ENCODE measurements around the gene PTAFR. TPM values are rescaled to one million over a fixed set of nuclear protein-coding genes. Genes with fewer than 3 reads are reported as not detected.

PTAFR gene, protein sequence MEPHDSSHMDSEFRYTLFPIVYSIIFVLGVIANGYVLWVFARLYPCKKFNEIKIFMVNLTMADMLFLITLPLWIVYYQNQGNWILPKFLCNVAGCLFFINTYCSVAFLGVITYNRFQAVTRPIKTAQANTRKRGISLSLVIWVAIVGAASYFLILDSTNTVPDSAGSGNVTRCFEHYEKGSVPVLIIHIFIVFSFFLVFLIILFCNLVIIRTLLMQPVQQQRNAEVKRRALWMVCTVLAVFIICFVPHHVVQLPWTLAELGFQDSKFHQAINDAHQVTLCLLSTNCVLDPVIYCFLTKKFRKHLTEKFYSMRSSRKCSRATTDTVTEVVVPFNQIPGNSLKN
- total RNA-seq (2014; rRNA removed; shearing (Covaris generic)), result 0.07 and 0.47 TPM in 2 replicates

DNA sequence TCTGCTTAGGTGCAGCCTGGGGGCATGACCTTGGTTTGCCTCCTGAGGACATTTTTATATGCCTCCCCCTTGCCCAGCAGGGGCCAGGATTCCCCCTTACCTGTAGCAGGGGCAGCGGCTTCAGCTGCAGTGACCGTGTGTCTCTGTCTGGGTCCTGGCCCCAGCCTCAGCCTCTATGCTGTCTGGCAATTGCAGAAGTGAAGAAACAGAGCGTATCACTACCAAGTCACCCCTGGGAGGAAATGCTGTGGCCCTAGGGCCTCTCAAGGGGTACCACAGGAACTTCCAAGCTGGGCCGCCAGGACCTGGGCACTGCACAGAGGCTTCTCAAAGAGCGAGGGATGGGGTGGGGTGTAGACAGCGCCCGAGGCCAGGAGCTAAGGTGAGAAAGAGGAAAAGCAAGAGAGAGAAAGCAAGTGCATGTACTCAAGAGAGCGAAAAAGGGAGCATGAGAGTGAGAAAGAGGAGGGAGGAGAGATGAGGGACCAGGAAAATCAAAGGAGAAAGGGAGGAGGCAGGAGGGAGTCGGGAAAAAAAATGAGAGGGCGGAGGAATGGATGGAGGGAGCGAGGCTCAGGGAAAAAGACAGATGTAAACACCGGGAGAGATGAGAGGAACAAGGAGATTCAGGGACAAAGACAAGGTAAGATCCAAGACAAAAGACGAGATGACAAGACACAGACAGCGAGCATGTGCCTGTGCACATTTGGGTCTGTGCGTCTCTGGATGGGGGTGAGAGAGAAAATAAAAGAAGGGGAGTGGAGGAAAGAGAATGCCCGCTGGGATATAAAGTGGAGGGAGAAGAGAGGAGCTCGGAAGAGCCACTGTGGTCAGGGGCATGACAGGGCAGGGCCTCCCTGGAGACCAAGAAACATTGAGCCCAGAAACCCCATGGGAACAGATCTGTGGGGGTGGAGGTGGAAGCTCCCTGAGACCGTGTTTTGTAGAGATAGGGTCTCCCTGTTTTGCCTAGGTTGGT is at the start of gene PTAFR:
TSS of gene PTAFR (minus strand) at position 199 of the 979 bp plus-strand sequence. CDS start 25,669 bp downstream, outside the sequence.
- DNase-seq (ENCODE audit: low read depth), result no peak

DNA sequence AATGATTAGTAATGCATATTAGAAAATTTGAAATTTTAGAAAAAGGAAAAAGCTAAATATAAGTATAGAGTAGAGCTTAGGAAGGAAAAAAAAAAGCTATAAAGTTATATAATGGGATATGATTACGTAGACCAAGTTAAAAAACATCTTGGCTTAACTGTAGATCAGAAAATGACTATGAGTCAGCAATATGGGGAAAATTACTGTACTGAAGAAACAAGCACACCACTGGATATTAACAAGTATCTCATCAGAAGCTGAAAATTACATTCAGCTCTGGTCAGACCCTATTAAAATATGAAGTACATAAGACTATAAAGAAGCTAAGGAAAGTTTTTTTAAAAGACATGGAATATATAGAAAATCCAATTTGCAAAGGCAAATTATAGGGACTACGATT is 36.8 kb upstream of the PTAFR start:
- no peak for DNase-seq (ENCODE audit: low read depth)

DNA sequence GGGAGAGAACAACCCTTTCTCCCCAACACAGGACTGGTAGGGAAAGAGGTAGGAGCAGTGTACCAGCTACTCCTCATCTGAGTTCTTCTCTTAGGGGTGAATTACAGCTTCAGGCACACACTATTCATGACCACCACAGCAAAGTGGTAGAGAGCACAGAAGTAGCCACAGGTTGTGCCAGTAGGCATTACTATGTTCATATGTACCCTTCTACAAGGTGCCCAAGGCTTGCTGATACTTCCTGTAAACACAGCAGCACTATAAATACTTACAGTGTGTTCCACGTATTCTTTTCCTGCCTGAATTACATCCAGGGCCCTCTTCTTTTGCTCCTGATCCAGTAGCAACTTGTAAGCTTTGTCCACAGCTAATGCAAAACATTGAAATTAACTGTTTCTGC is 33.2 kb upstream of the PTAFR start:
- DNase-seq (ENCODE audit: low read depth), result no peak

DNA sequence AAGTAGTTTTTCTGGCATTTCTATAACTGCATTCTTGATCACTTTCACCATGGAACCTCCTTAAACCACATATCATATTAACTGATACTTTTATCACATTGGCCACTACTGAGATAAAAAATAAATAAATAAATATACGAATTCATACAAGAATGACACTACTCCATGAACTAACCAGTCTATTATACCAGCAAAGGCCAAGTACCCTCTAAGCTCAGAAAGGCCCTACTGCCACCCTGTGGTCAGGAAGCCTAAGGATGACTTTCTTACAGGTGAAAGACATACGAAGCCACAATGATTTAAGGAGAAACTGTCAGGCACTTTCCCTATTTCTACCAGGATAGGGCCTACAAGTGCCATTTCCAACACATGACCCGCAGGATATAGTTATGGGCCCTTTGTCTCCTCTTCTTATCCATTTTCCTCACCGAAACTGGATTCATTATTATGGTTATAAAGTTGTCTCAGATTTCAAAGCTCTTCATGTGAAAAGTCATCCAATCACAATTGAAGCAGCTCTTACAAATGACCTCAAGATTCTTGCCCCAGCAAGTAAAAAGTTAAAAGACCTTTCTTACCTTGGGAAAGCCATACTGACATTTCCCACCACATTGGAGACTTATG is 32.4 kb upstream of the PTAFR start:
- DNase-seq (ENCODE audit: low read depth), result peak; percentile 73

DNA sequence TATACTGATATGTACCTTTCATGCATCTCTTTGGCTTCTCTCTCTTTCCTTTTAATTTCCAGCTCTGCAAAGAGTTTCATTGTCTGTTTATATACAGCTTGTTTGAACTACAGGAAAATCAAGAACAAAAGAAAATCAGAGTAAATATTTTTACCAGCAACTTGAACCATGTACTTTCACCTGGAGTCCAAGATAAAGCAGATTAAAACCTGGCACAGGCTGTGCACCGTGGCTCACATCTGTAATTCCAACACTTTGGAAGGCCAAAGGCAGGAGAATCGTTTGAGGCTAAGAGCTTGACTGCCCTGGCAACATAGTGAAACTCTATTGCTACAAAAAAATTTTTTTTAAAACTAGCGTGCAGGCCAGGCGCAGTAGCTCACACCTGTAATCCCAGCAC is 28.8 kb upstream of the PTAFR start:
- DNase-seq (ENCODE audit: low read depth), result no peak

DNA sequence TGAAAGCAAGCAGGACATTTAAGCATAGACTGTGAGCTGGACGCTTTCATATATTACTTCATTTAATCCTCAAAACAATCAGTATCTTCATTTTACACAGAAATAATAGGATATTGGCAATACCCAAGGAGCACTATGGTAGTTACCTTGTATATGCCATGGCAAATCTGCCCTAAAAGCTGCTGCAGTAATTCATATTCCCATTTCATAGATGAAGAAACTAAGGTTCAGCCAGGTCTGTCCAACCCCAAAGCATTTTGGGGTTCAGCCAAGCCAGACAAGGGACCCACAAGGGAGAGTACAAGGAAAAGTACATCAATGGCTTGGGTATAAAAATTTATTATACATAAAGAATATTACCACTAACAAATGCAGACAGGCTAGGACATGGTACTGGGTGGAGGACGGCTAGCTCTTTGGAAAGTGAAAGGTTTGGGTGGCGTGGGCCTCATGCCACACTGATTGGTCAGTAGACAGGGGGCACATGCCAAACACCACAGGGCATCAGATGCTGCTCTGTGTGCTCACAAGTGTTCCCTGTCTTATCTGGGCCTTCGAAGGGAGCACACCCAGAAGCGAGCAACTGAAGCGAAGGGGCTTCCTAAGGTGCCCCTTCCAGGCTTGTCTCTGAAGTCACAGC is 23.9 kb upstream of the PTAFR start:
- DNase-seq (ENCODE audit: low read depth), result no peak

DNA sequence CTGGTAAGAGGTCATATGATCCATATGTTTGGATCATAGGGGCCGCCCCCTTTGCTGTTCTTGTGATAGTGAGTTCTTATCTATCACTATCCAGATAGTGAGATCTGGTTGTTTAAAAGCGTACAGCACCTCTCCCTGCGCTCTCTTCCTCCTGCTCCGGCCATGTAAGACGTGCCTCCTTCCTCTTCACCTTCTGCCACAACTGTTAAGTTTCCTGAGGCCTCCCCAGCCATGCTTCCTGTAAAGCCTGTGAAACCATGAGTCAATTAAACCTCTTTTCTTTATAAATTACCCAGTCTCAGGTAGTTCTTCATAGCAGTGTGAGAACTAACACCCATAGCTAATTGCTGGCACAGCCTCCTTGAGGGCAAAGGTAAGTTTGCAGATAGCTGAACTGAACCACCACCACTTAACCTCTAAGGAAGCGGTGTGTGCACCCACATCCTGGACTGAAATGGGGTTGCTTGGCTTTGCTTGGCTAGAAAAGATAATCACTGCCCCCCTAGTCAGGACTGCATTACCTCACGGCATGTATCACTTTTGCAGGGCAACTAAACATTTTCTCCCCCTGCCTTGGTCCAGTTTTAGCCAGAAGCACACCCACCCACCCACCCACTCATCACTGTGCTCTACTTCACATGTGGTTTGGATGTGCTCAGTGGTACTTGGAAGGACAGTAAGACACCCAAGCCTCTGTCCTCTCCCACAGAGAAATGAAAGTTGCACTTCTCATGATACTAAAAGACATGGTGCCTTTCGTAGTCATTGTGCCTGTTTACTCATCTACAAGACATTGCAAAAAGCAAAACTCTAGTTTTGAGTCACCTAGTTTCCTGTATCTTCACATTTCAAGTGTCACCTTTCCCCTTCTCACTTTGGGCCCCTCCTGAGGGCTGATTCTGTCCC is 23.1 kb upstream of the PTAFR start:
- DNase-seq (ENCODE audit: low read depth), result no peak

DNA sequence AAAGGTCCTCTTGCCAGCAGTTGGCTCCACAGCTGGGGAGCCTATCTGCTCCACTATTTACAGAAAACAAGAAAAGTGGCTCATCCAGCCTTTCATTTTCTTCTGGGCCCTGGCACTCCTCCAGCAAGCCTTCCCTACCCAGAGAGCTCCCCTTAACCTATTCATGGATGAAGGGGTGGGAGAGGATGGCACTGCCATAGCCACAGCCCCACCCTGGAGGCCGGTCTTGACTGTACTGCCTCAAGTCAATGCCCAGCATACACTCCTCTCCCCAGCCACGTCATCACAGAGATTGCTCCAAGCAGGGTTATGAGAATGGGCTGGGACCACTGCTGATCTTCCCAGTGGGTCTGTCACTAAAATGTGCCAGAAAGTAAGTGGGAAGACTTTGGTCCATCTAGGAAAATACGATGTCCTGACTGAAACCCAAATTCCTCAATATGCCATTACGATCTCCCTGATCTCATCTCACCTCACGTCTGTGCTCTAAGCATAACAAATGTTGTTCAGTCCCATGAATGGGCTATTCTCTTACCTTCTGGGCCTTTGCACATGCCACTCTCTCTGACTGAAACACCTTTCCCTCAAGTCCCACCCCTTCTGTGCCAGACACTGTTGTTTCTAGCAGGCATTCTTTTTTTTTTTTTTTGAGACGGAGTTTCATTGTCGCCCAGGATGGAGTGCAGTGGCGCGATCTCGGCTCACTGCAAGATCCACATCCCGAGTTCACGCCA is 21.4 kb upstream of the PTAFR start:
- peak; percentile 13 for DNase-seq (ENCODE audit: low read depth)

DNA sequence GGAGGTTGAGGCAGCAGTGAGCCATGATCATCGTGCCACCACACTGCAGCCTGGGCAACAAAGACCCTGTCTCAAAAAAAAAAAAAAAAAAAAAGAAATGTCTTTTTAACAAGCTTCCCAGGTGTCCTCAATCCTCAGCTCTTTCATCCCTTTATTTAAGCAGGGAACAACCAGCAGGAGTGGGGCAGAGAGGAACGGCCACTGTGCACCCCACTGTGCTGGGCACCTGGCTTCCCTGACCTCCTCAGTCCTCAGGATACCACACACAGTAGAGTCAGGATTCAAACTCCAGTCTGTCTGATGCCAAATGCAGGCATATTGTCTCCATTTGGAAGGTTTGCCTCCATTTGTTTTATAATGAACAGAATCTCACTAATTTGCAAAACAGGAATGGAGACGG is 19.8 kb upstream of the PTAFR start:
- DNase-seq (ENCODE audit: low read depth), result no peak

DNA sequence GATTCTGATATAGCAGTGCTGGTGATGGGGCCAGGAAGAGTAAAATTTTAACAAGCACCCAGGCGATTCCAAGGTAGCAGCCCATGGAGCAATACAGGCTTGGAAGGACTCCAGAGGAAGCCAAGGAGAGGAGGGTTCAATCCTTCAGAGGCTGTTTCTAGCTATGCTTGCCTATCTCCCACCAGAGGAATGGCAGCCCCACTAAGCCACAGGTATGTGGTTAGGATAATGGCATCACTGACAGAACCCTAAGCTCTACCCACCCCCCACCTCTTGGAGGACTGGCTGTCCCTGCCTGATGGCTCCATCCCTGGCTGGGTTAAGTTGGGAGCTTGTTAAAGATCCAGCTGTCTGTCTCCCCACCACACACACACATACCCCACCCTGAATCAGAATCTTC is 19.3 kb upstream of the PTAFR start:
- DNase-seq (ENCODE audit: low read depth), result peak; percentile 17

DNA sequence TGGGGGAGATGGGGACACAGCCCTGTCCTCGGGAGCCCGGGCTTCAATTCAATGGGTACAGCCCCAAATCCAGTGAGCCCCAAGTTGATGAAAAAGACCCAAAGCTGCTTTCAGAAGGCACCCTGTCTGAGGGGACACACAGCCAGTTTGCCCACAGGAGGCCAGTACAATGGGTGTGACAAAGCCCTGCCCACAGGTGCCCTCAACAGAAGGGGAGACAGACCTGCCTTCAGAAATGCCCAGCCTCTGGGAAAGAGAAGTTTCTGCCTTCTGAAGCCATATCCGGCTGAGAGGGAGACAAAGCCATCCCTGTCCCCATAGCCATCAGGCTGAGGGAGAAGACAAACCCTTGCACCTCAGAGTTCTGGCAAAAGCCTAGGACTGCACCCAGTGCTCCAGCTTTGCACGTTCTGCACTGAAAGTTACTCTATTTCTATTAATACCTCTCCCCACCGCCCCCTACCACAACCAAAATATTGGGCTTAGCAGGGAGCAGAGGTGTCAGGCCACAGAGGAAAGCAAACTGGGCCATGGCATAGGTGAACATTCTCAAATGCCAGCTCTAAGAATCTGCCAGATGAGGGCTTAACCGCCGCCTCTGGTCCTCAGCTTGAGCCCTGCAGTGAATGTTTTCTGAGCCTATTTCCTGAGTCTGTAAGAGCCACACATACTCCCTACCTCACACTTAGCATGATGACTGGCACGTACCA is 18.0 kb upstream of the PTAFR start:
- no peak for DNase-seq (ENCODE audit: low read depth)

DNA sequence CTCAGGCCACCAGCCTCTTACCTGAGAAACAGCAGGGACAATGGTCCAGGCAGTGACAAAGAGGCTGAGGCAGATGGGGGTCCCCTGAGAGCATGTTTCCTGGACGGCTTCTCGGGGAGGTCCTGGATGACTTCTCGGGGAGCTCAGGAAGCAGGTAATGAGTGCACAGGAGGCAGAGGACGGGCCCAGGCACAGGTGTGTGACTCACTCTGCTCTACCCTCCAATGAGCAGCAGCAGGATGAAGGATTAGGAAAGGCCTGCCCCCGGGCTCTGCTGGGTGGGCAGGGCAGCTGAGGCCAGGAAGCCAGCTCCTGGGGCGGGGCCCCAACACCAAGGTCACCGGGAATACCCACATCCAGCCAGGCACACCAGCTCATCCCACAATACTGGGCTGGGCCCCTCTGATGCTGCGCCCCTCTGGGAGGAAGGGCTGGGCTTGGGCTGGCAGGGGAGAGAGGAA is 17.2 kb upstream of the PTAFR start:
- peak; percentile 35 for DNase-seq (ENCODE audit: low read depth)

DNA sequence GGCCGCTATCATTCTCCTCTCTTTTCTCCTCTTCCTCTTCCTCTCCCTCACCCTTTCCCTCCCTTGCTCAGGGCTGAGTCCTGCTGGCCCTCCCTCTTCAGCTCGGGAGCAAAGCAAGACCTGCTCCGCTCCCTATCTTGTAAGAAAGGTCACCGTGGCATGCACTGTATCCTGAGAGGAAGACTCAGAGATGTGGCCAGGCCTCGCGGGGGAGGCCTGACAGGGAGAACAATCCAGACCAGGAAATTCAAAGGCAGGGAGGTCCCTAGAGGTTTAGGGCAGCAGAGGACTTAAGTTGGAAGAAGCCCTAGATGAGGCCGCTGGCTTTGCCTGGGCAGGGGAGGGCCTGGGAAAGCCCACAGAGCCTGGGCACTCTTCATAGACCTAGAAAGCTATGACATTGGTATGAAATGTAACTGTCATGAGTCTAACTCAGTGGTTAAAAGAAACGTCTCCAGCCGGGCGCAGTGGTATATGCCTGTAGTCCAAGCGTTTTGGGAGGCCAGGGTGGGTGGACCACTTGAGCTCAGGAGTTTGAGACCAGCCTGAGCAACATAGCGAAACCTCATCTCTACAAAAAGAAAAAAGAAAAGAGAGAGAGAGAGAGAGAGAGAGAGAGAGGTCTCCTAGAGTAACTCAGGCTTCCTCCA is 14.6 kb upstream of the PTAFR start:
- no peak for DNase-seq (ENCODE audit: low read depth)

DNA sequence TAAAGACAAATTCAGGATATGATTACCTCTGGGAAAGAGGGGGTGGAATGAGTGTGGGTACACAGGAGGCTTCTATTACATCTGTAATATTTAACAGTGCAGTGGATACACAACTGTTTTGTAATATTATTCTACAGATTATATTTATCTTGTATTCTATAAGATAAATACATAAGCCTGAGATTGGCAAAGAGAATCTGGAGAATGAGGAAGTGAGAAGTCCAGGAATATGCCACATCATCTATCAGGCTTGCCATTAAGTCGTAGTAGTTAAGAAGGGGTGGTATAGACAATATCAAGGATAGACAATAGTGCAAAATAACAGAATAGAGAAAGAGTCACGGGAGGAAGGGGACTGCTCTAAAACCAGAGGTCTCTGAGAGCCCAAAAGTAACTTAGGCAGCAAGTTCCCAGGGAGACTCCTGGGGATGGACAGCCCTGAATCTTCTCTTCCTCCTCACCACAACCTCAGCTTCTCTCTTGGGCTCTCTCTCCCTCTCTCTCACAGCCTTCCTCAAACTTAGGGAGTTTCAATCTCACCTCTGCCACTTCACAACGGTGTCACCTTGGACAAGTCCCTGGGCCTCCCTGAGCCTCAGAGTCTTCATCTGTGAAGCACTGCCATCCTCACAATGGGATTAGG is 14.0 kb upstream of the PTAFR start:
- DNase-seq (ENCODE audit: low read depth), result no peak

DNA sequence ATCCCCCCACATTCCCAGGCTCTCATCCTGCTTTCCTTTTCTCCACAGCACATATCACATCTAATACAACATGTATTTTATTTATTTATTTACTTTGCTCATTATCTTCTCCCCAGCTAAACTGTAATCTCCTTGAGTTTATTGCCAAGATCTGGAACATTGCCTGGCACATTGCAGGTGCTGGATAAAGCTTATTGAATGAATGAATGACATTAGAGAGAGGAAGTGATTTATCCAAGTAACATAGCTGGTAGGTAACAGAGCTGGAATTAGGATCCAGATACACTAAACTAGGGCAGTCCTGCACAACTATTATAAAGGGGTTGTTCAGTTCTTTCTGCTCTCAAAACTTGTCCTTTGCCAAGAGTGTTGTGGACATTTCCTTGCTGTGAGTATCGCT is 8.6 kb upstream of the PTAFR start:
- DNase-seq (ENCODE audit: low read depth), result no peak

DNA sequence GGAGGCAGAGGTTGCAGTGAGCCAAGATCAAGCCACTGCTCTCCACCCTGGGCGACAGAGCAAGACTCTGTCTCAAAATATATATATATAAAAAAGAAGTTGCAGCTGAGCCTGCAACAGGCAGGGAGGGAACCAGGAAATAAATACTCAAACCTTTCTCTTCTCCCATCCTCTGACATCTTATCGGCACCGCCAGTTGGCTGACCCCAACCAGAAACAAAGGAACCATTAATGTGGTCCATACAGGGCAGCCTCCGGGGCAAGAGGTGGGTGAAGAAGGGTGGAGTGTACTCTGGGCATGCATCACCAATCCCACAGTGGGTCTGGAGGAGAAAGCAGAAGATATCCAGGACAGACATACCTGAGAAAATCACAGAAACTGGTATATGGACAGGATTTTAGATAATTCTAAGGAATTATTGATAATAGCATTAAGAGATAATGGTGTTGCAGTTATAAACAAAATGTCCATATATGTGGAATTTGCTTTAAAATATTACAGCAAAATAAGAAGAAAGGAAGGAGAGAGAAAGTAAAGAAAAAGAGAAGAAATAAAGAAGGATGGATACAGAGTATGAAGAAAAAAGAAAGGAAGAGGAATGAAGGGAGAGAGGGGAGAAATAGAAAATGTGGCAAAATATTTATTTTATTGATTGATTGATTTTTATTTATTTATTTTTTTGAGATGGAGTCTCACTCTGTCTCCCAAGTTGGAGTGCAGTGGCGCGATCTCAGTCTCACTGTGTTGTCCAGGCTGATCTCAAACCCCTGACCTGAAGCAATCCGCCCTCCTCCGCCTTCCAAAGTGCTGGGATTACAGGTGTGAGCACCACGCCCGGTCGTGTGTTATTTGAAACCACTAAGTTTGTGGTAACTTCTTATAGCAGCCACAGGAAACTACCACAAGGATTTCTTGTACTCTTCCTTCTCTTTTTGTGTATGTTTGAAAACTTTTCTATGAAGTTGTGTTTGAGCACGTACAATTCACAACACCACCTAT is 4.1 kb upstream of the PTAFR start:
- no peak for DNase-seq (ENCODE audit: low read depth)

Data from M059J (cell line).